Uterus (tissue), 4 donors: ENCODE measurements around the gene HNRNPH3. TPM values are rescaled to one million over a fixed set of nuclear protein-coding genes. Genes with fewer than 3 reads are reported as not detected.
"Not testable (repeated sequence)": the region's sequence is repeated elsewhere in the genome, so short reads cannot be mapped to it uniquely, and the experiment has no call there.

Source experiments
- DNase-seq, 2 donors: peaks; one replicate each; pipeline ENCODE4 v3.0.0-alpha.2; 2019 to 2020
- H3K27ac ChIP-seq, 2 donors: fragments of 200-600 bp; sonication (generic); 1 replicate in 1 of 2; 2 replicates in 1 of 2; pipeline ENCODE4 v1.5.1; 2016 to 2018
- H3K27me3 ChIP-seq, 2 donors: fragments of 200-600 bp; sonication (generic); one replicate each; pipeline ENCODE4 v1.5.1; 2018 to 2019; ENCODE audit warnings: control low read depth in 1 of 2
- H3K36me3 ChIP-seq, 2 donors: fragments of 200-600 bp; sonication (generic); one replicate each; pipeline ENCODE4 v1.5.1; 2019; ENCODE audit warnings: control low read depth in 1 of 2
- H3K4me1 ChIP-seq, 2 donors: fragments of 200-600 bp; sonication (generic); one replicate each; pipeline ENCODE4 v1.5.1; 2018 to 2019; ENCODE audit warnings: control low read depth in 1 of 2
- H3K4me3 ChIP-seq, 2 donors: fragments of 200-600 bp; sonication (generic); 1 replicate in 1 of 2; 2 replicates in 1 of 2; pipeline ENCODE4 v1.5.1; 2018 to 2019; ENCODE audit warnings: mild to moderate bottlenecking in 1 of 2
- H3K9me3 ChIP-seq, 2 donors: fragments of 200-600 bp; sonication (generic); one replicate each; pipeline ENCODE4 v1.5.1; 2019; ENCODE audit warnings: control low read depth in 1 of 2
- POLR2A ChIP-seq, 2 donors: fragments of 450-650 bp; IDR thresholded peaks; one replicate each; pipeline ENCODE4 v1.6.1; 2016; ENCODE audit warnings: antibody characterized with exemption in 2 of 2, mild to moderate bottlenecking in 1 of 2, moderate library complexity in 1 of 2
- intact Hi-C: fragments of 100-400 bp; cut with DNase I; formaldehyde crosslinking; loops from one replicate; pipeline ENCODE4 v1.15.1; 2023; ENCODE audit warnings: low total_unique reads
- total RNA-seq, 4 donors: library from RNA; depleted of rRNA in 3 of 4; stranded (reverse); fragments of >200 nt in 3 of 4; gene quantifications; one replicate each; pipeline versions ENCODE4 v1.1.0 to v1.2.4, GENCODE V29; 2014 to 2023
- TF ChIP-seq, protein P1 (sequence below), 4 experiments: fragments of 200-600 bp in 2 of 4; fragments of 450-650 bp in 2 of 4; sonication (generic) in 2 of 4; IDR thresholded peaks; one replicate each; pipeline ENCODE4 v1.5.1; 2016 to 2019; ENCODE audit warnings: antibody characterized with exemption in 4 of 4, mild to moderate bottlenecking in 2 of 4, moderate library complexity in 1 of 4
- donor health status: DM: yes; HTN: yes; CAD: no.

Gene HNRNPH3
- total RNA-seq, 4 donors from 2014 or later, result 30.0 to 144 (median 63.7) TPM

- no peak overlapping the region for H3K4me3 ChIP-seq
- intact Hi-C loops, result no loop called here
- no peaks in the 10 kb centered on the region for H3K4me1 ChIP-seq
- no peak for DNase-seq
- H3K9me3 ChIP-seq, result peaks cover 0 to 5% of the 10 kb centered on the region in 2 donors
- H3K27me3 ChIP-seq, result no peaks in the 10 kb centered on the region
- TF ChIP-seq, protein P1, sequence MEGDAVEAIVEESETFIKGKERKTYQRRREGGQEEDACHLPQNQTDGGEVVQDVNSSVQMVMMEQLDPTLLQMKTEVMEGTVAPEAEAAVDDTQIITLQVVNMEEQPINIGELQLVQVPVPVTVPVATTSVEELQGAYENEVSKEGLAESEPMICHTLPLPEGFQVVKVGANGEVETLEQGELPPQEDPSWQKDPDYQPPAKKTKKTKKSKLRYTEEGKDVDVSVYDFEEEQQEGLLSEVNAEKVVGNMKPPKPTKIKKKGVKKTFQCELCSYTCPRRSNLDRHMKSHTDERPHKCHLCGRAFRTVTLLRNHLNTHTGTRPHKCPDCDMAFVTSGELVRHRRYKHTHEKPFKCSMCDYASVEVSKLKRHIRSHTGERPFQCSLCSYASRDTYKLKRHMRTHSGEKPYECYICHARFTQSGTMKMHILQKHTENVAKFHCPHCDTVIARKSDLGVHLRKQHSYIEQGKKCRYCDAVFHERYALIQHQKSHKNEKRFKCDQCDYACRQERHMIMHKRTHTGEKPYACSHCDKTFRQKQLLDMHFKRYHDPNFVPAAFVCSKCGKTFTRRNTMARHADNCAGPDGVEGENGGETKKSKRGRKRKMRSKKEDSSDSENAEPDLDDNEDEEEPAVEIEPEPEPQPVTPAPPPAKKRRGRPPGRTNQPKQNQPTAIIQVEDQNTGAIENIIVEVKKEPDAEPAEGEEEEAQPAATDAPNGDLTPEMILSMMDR (IDR thresholded peaks at IDR 0.05), result no peak
- no peak for TF ChIP-seq POLR2A (IDR thresholded peaks at IDR 0.05)
- no peaks in the 10 kb centered on the region for H3K36me3 ChIP-seq
- H3K27ac ChIP-seq, result no peak overlapping the region
These were observed 13.4 kb upstream of the HNRNPH3 start for GRCh38 chr10:68318331-68319059.

GRCh38 chr10:68324396-68324795 is 7.5 kb upstream of the HNRNPH3 start:
- H3K27ac ChIP-seq, H3K4me3 ChIP-seq, DNase-seq, H3K4me1 ChIP-seq, H3K27me3 ChIP-seq, H3K9me3 ChIP-seq, intact Hi-C loops, H3K36me3 ChIP-seq: not testable (repeated sequence)

DNA sequence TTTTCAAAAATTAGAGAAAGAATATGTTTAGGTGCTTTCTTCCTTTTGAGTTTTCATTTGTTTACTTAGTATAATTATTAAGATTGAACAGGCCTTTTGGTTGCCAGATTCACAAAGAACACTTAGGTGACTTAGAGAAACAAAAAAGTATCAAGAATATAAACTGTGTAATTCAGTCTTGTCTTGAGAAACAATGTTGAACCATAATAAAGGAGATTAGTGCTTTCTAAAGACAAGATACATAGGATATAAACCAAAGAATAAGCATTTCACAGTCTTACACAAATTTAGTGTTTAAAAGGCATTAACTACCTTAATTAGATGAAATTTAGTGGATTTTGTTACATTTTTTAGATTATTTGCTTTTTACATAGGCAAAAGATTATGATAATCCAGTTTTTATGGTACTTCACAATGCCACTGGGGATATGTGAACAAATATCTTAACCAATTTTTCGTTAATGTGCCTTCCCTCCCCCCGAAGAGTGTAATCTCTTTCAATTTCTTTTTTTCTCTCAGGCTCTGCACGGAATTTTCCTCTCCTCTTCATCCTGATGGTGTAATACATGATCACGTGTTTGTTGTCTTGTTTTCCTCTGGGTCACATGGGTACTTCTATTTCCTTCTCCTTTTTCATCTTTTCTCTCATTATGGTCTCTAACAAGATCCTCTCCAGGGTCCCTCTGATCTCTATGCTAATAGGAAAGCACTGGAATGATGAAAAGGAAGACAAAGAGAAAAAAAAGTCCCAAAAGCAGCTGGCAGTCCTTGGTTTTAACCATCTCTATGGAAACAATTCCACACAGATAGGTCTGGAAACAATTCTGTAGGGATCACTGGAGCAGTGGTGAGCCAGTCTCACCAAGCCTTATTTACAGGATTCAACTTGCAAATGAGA is 3.7 kb upstream of the HNRNPH3 start:
- no peaks in the 10 kb centered on the region for H3K9me3 ChIP-seq
- intact Hi-C loops, result no loop called here

GRCh38 chr10:68329506-68329861 is 2.4 kb upstream of the HNRNPH3 start:
- Histone ChIP-seq H3K4me3 (no peak overlapping the region), H3K36me3 (no peaks in the 10 kb centered on the region), H3K27ac (peak overlapping the region; percentile 99 to 100), H3K4me1 (peaks cover 0 to 5% of the 10 kb centered on the region in 2 donors), H3K27me3 (no peaks in the 10 kb centered on the region), H3K9me3 (no peaks in the 10 kb centered on the region)
- intact Hi-C loops, result no loop called here
- no peak for DNase-seq
- TF ChIP-seq POLR2A (IDR thresholded peaks at IDR 0.05), result no peak
- TF ChIP-seq, protein P1 (IDR thresholded peaks at IDR 0.05), result no peak

More for the DNA sequence above, 3.7 kb upstream of the HNRNPH3 start:
- Histone ChIP-seq H3K27me3 (no peaks in the 10 kb centered on the region), H3K36me3 (no peaks in the 10 kb centered on the region), H3K4me3 (peak overlapping the region in 1 of 2 donors; percentile 5), H3K4me1 (peaks cover 0 to 5% of the 10 kb centered on the region in 2 donors), H3K27ac (peak overlapping the region; percentile 99 to 100)
- TF ChIP-seq POLR2A (IDR thresholded peaks at IDR 0.05), result peak in 1 of 2 donors; percentile 34
- TF ChIP-seq, protein P1 (IDR thresholded peaks at IDR 0.05), result peak in 1 of 4 experiments; percentile 15
- DNase-seq, result peak in 1 of 2 donors; percentile 35

DNA sequence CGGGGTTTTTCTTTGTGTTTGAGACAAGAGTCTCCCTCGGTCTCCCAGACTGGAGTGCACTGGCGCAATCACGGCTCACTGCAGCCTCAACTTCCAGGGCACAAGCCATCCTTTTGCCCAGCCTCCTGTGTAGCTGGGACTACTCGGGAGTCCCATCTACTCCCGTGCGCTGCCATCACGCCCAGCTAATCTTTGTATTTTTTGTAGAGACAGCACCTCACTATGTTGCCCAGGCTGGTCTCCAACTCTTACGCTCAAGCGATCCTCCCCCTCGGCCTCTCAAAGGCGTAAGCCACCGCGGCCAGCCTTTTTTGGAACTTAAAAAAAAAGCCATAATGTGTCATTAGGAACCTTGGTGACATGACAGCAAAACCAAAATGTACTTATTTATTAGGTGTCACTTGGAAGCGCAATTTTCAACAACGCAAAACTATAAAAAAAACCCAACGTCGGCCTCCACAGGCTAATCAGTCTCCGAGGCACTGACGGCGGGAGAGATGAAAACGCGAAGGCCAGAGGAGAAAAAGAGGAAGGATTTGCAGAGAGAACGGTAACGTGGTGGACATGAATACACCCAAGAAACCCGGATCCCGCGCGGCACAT is 911 bp upstream of the HNRNPH3 start:
- intact Hi-C loops, result no loop called here
- Histone ChIP-seq H3K36me3 (no peaks in the 10 kb centered on the region), H3K4me3 (peak overlapping the region; percentile 97 to 98), H3K9me3 (no peaks in the 10 kb centered on the region), H3K27me3 (no peaks in the 10 kb centered on the region), H3K4me1 (peaks cover 0 to 5% of the 10 kb centered on the region in 2 donors), H3K27ac (peak overlapping the region; percentile 99 to 100)
- TF ChIP-seq POLR2A (IDR thresholded peaks at IDR 0.05), result no peak
- TF ChIP-seq, protein P1 (IDR thresholded peaks at IDR 0.05), result no peak
- peak; percentile 52 to 66 for DNase-seq
